8988T (cell line): ENCODE measurements around the gene NOP53.
A peak's percentile ranks its signal among the peaks of the same experiment; 100 is the strongest.
"Not testable (repeated sequence)": the region's sequence is repeated elsewhere in the genome, so short reads cannot be mapped to it uniquely, and the experiment has no call there.

Experiments used
- DNase-seq: peaks from one replicate; pipeline ENCODE4 v3.0.0; 2011

Gene NOP53

GRCh38 chr19:47745010-47745901 is at the start of gene NOP53:
Gene NOP53 (plus strand): TSS chr19:47745546. CDS start chr19:47745560, 14 bp downstream.
- peak; percentile 85 for DNase-seq

GRCh38 chr19:47696635-47697034 is 48.7 kb upstream of the NOP53 start:
- DNase-seq: no peak

GRCh38 chr19:47697863-47698609 is 47.3 kb upstream of the NOP53 start:
- DNase-seq: peak; percentile 74

- DNase-seq: no peak
These were observed 46.6 kb upstream of the NOP53 start for GRCh38 chr19:47698631-47699359.

DNA sequence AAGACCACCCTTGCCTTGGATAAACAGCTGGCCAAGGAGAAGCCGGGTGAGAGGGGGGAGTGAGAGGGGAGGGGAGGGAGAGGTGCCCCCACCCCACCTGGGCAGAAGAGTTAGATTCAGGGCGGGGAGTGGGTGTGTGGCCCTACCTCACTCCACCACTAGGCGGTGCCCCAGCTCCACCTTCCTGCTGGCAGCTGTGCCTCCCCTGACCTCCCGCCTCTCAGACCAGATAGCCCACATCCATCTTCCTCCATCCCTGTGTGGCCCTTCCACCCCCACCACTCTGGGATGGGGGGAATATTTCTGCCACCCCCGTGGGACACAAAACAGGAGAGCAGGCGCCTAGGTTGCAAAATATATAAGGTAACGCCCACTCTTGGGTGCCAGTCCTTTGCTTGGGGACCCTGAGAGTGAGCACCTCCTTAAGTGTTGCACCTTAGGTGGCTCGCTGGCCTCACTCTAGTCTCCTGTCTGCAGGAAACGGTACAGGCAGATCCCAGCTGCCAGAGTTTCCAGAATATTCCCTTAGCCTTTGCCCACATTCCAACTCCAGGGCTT is 45.9 kb upstream of the NOP53 start:
- peak; percentile 86 for DNase-seq

GRCh38 chr19:47700934-47701716 is 44.2 kb upstream of the NOP53 start:
- DNase-seq: no peak

- no peak for DNase-seq
These were observed 43.4 kb upstream of the NOP53 start for GRCh38 chr19:47701717-47702552.

GRCh38 chr19:47702671-47703070 is 42.7 kb upstream of the NOP53 start:
- no peak for DNase-seq

- DNase-seq: no peak
These were observed 42.0 kb upstream of the NOP53 start for GRCh38 chr19:47703301-47703700.

GRCh38 chr19:47704024-47704423 is 41.3 kb upstream of the NOP53 start:
- no peak for DNase-seq

- DNase-seq: no peak
These were observed 40.7 kb upstream of the NOP53 start for GRCh38 chr19:47704656-47705055.

DNA sequence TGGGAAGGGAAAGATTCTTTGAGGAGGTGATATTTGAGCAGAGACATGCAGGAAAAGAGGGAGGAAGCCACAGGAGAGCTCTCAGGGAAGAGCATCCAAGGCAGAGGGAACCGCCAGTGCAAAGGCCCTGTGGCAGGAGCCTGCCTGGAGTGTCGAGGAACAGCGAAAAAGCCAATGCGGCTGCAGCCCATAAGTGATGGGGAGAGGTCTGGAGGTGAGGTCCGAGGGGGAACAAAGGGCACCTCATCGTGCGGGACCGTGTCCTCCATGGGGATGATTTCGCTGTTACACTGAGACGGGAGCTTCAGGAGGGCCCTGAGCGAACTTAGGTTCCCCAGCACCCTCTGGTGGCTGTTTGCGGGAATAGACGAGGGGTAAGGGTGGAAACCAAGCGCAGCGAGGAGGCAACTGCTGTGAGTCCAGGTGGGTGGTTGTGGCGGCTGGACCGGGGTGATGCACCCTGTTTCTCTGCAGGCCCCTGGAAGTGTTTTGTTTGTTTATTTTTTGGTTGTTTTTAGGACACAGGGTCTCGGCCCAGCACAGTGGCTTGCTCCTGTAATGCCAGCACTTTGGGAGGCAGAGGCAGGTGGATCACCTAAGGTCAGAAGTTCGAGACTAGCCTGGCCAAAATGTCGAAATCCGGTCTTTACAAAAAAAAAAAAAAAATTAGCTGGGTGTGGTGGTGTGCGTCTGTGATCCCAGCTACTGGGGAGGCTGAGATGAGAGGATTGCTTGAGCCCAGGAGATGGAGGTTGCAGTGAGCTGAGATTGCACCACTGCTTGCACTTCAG is 38.0 kb upstream of the NOP53 start:
- no peak for DNase-seq

GRCh38 chr19:47711652-47712242 is 33.6 kb upstream of the NOP53 start:
- DNase-seq: no peak

DNA sequence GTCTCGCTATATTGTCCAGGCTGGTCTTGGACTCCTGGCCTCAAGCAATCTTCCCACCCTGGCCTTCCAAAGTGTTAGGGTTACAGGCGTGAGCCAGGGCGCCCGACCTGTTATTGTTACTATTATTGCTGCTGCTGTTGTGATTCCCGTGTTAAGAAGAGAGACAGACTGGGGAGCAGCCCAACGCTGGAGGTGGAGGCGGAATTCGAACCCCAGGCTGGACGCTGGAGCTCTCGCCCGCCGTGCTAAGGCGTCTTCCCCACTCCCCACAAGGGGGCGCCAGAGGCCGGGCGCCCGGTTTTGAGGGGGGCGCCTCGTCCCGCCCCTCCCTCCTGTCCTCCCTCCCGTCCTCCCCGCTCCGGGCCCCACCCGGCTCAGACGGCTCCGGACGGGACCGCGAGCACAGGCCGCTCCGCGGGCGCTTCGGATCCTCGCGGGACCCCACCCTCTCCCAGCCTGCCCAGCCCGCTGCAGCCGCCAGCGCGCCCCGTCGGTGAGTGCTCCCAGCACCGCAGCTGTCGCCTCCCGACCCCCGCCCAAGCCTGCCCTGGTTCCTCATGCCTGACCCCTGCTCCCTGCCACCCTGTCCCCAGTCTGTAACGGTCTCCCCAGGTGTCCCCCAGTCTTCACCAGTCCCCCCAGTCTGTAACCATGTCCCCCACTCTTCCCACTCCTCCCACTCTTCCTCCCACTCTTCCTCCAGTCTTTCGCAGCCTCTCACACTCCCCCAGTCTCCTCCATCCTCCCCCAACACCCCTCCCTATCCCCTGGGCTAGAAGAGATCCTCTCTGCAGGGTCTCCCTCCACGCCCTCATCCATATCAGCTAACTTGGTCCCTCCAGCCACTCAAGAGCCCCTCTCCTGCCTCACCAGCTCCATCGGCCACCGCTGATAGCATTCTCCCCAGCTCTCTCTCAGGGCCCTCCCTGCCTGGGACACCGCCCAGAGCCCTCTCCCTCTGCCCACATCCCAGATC is 32.0 kb upstream of the NOP53 start, which contains the start of gene EHD2:
Gene EHD2 (plus strand): TSS at position 377 of the 976 bp plus-strand sequence. CDS start 3,191 bp downstream, outside the sequence.
- no peak for DNase-seq

GRCh38 chr19:47714339-47714738 is 31.0 kb upstream of the NOP53 start:
- DNase-seq: no peak

GRCh38 chr19:47714855-47715254 is 30.5 kb upstream of the NOP53 start:
- not testable (repeated sequence) for DNase-seq

GRCh38 chr19:47716270-47716937 is 28.9 kb upstream of the NOP53 start:
- no peak for DNase-seq
